ENCODE measurements around the gene LUZP1. TPM values are rescaled to one million over a fixed set of nuclear protein-coding genes. Genes with fewer than 3 reads are reported as not detected.

Gene LUZP1
- polyA plus RNA-seq, 1 of the 3 experiments (the other 2 are of a cell fraction): 8.9 TPM

DNA sequence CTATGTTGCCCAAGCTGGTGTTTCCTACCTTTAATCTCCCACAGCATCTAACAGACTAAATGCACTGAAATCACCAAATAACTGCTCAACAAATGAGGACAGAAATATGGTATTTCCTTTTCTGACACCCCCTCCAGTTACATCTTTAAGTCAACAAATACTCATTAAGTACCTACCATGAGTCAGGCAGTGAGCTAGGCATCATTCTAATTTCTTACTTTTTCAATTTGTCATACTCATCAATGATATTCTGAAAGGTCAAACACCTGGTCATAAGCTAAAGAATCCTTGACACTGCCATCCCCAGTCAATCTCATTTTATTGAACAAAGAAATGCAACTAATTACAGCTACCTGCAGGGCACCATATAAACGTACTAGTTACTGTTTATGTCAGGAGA lies 36.6 kb downstream of the LUZP1 start:
- H3K27me3 ChIP-seq (ENCODE audit: insufficient read depth): no peaks in the 10 kb centered on the region
- peaks cover 0 to 12% of the 10 kb centered on the region in 2 experiments; a peak in 1 of 4 replicates for H3K4me1 ChIP-seq (ENCODE audit: control insufficient read depth in 1 of 2, insufficient read depth in 2 of 2, low read depth in 1 of 2, low read length in 1 of 2)
- no peak overlapping the region for H3K9ac ChIP-seq
- peaks cover 34% of the 10 kb centered on the region for H3F3A ChIP-seq (replicated peaks; ENCODE audit: insufficient read depth)
- no peak for DNase-seq
- 71% methylated on average over 1 of the region's 1 CpG for WGBS (ENCODE audit: low lambda C conversion rate)
- H3K9me3 ChIP-seq: no peaks in the 10 kb centered on the region
- TF ChIP-seq, protein P1, sequence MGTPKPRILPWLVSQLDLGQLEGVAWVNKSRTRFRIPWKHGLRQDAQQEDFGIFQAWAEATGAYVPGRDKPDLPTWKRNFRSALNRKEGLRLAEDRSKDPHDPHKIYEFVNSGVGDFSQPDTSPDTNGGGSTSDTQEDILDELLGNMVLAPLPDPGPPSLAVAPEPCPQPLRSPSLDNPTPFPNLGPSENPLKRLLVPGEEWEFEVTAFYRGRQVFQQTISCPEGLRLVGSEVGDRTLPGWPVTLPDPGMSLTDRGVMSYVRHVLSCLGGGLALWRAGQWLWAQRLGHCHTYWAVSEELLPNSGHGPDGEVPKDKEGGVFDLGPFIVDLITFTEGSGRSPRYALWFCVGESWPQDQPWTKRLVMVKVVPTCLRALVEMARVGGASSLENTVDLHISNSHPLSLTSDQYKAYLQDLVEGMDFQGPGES (IDR thresholded peaks at IDR 0.05; ENCODE audit: low read depth, low read length): no peak
- TF ChIP-seq TCF12 (IDR thresholded peaks at IDR 0.05) (no peak), POLR2AphosphoS5 (IDR thresholded peaks at IDR 0.05; ENCODE audit: low read depth, low read length) (no peak), GABPA (IDR thresholded peaks at IDR 0.05; ENCODE audit: low read depth) (no peak), FOXM1 (IDR thresholded peaks at IDR 0.05; ENCODE audit: low read depth) (no peak), MXI1 (IDR thresholded peaks at IDR 0.05; ENCODE audit: low read depth, low read length) (no peak), RXRA (IDR thresholded peaks at IDR 0.05; ENCODE audit: borderline replicate concordance, low read depth) (no peak), RAD21 (IDR thresholded peaks at IDR 0.05; ENCODE audit: low read length) (no peak), MEF2A (IDR thresholded peaks at IDR 0.05; ENCODE audit: borderline replicate concordance, low read depth) (no peak)
- TF ChIP-seq, protein P2, sequence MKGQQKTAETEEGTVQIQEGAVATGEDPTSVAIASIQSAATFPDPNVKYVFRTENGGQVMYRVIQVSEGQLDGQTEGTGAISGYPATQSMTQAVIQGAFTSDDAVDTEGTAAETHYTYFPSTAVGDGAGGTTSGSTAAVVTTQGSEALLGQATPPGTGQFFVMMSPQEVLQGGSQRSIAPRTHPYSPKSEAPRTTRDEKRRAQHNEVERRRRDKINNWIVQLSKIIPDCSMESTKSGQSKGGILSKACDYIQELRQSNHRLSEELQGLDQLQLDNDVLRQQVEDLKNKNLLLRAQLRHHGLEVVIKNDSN (IDR thresholded peaks at IDR 0.05; ENCODE audit: borderline replicate concordance, low read depth): no peak
- TF ChIP-seq, protein P3, sequence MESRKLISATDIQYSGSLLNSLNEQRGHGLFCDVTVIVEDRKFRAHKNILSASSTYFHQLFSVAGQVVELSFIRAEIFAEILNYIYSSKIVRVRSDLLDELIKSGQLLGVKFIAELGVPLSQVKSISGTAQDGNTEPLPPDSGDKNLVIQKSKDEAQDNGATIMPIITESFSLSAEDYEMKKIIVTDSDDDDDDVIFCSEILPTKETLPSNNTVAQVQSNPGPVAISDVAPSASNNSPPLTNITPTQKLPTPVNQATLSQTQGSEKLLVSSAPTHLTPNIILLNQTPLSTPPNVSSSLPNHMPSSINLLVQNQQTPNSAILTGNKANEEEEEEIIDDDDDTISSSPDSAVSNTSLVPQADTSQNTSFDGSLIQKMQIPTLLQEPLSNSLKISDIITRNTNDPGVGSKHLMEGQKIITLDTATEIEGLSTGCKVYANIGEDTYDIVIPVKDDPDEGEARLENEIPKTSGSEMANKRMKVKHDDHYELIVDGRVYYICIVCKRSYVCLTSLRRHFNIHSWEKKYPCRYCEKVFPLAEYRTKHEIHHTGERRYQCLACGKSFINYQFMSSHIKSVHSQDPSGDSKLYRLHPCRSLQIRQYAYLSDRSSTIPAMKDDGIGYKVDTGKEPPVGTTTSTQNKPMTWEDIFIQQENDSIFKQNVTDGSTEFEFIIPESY (IDR thresholded peaks at IDR 0.05; ENCODE audit: borderline replicate concordance, low read depth): no peak
- ChIA-PET POLR2A (no interaction called here), CTCF (interaction anchor here (1.3 to 3.0 kb wide), 3 partner anchors 12 to 53 kb away, joined by 6 to 11 read pairs (median 10); no protein-coding TSS in a partner anchor)
- H4K20me1 ChIP-seq (ENCODE audit: insufficient read depth): peaks cover 67% of the 10 kb centered on the region
- no peaks in the 10 kb centered on the region for H3K9me2 ChIP-seq
- H3K4me2 ChIP-seq: no peak overlapping the region
- H3K27ac ChIP-seq (ENCODE audit: low read depth in 2 of 2, low read length in 1 of 2): no peak overlapping the region
- peaks cover 99% of the 10 kb centered on the region for H3K79me2 ChIP-seq (ENCODE audit: insufficient read depth)
- no peak overlapping the region for H3K4me3 ChIP-seq (ENCODE audit: low read depth in 2 of 2, low read length in 1 of 2)
- H3K36me3 ChIP-seq (replicated peaks in 1 of 2; ENCODE audit: control insufficient read depth in 1 of 2, insufficient read depth in 2 of 2, low read length in 1 of 2): peaks cover 0 to 14% of the 10 kb centered on the region in 2 experiments
- no peak overlapping the region for H2AFZ ChIP-seq (ENCODE audit: low read depth)

DNA sequence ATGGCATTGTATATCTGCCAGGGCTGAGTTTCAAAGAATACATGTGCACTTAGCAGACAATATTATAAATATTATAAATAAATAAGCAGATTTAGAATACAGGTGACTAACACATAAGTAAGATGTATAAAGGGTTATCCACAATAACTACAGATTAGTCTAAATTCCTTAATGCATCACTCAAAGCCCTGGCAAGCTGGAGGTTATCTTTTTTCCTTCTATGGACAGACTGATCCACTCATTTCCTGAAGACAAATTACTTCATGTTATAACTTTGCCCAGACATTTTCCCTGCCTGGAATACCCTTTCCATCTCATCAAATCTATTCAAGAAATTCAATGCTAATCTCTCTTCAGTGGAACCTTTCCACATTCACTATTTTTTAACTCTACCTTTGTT lies 38.8 kb downstream of the LUZP1 start:
- Histone ChIP-seq H3K9ac (no peak overlapping the region), H3K9me2 (no peaks in the 10 kb centered on the region), H3F3A (replicated peaks; ENCODE audit: insufficient read depth) (peaks cover 29% of the 10 kb centered on the region), H3K36me3 (replicated peaks in 1 of 2; ENCODE audit: control insufficient read depth in 1 of 2, insufficient read depth in 2 of 2, low read length in 1 of 2) (peaks cover 0 to 11% of the 10 kb centered on the region in 2 experiments), H3K27me3 (ENCODE audit: insufficient read depth) (no peaks in the 10 kb centered on the region), H3K4me2 (no peak overlapping the region), H3K9me3 (no peaks in the 10 kb centered on the region), H3K4me3 (ENCODE audit: low read depth in 2 of 2, low read length in 1 of 2) (no peak overlapping the region), H3K4me1 (ENCODE audit: control insufficient read depth in 1 of 2, insufficient read depth in 2 of 2, low read depth in 1 of 2, low read length in 1 of 2) (peaks cover 0 to 23% of the 10 kb centered on the region in 2 experiments; a peak in 2 of 4 replicates), H2AFZ (ENCODE audit: low read depth) (no peak overlapping the region), H4K20me1 (ENCODE audit: insufficient read depth) (peaks cover 54% of the 10 kb centered on the region), H3K27ac (ENCODE audit: low read depth in 2 of 2, low read length in 1 of 2) (peak overlapping the region in 1 of 2 experiments; percentile 45; a peak in 1 of 4 replicates), H3K79me2 (ENCODE audit: insufficient read depth) (peaks cover 99% of the 10 kb centered on the region)
- POLR2A ChIA-PET: no interaction called here
- CTCF ChIA-PET: interaction anchor here (4.1 kb wide), 1 partner anchor 31 kb away, joined by 17 read pairs; no protein-coding TSS in a partner anchor
- DNase-seq: no peak
- TF ChIP-seq, protein P4, sequence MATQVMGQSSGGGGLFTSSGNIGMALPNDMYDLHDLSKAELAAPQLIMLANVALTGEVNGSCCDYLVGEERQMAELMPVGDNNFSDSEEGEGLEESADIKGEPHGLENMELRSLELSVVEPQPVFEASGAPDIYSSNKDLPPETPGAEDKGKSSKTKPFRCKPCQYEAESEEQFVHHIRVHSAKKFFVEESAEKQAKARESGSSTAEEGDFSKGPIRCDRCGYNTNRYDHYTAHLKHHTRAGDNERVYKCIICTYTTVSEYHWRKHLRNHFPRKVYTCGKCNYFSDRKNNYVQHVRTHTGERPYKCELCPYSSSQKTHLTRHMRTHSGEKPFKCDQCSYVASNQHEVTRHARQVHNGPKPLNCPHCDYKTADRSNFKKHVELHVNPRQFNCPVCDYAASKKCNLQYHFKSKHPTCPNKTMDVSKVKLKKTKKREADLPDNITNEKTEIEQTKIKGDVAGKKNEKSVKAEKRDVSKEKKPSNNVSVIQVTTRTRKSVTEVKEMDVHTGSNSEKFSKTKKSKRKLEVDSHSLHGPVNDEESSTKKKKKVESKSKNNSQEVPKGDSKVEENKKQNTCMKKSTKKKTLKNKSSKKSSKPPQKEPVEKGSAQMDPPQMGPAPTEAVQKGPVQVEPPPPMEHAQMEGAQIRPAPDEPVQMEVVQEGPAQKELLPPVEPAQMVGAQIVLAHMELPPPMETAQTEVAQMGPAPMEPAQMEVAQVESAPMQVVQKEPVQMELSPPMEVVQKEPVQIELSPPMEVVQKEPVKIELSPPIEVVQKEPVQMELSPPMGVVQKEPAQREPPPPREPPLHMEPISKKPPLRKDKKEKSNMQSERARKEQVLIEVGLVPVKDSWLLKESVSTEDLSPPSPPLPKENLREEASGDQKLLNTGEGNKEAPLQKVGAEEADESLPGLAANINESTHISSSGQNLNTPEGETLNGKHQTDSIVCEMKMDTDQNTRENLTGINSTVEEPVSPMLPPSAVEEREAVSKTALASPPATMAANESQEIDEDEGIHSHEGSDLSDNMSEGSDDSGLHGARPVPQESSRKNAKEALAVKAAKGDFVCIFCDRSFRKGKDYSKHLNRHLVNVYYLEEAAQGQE (IDR thresholded peaks at IDR 0.05; ENCODE audit: low read depth, low read length): no peak
- TF ChIP-seq TAF1 (IDR thresholded peaks at IDR 0.05; ENCODE audit: borderline replicate concordance, low read depth, low read length): no peak
- no peak for TF ChIP-seq CHD2 (IDR thresholded peaks at IDR 0.05; ENCODE audit: low read length, partially characterized antibody)
- no peak for TF ChIP-seq RCOR1 (IDR thresholded peaks at IDR 0.05; ENCODE audit: low read length)
- TF ChIP-seq, protein P2 (IDR thresholded peaks at IDR 0.05; ENCODE audit: borderline replicate concordance, low read depth): no peak
- TF ChIP-seq TEAD4 (IDR thresholded peaks at IDR 0.05; ENCODE audit: borderline replicate concordance, insufficient read depth): no peak
- no peak for TF ChIP-seq RFX5 (IDR thresholded peaks at IDR 0.05; ENCODE audit: low read length)
- TF ChIP-seq, protein P5, sequence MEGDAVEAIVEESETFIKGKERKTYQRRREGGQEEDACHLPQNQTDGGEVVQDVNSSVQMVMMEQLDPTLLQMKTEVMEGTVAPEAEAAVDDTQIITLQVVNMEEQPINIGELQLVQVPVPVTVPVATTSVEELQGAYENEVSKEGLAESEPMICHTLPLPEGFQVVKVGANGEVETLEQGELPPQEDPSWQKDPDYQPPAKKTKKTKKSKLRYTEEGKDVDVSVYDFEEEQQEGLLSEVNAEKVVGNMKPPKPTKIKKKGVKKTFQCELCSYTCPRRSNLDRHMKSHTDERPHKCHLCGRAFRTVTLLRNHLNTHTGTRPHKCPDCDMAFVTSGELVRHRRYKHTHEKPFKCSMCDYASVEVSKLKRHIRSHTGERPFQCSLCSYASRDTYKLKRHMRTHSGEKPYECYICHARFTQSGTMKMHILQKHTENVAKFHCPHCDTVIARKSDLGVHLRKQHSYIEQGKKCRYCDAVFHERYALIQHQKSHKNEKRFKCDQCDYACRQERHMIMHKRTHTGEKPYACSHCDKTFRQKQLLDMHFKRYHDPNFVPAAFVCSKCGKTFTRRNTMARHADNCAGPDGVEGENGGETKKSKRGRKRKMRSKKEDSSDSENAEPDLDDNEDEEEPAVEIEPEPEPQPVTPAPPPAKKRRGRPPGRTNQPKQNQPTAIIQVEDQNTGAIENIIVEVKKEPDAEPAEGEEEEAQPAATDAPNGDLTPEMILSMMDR (IDR thresholded peaks at IDR 0.05): no peak
